HEK293 (cell line): ENCODE measurements around the gene NHLH1.

Experiments
- CTCF ChIA-PET: fragments of 350-600 bp; formaldehyde crosslinking; extraction: SDS; loops from one replicate; lab custom pipeline; 2021; ENCODE audit warnings: antibody characterized with exemption; lab: Yijun Ruan, JAX
- POLR2A ChIA-PET: fragments of 300-600 bp; formaldehyde crosslinking; extraction: SDS; loops from one replicate; lab custom pipeline; 2020; ENCODE audit warnings: antibody characterized with exemption, inconsistent platforms; lab: Yijun Ruan, JAX
- H3K27ac ChIP-seq: fragments of 200-500 bp; sonication (Bioruptor generic); 2 replicates; pipeline ENCODE4 v1.5.1; 2014; ENCODE audit warnings: low read depth, low read length, control low read depth, inconsistent platforms; ENCODE audit errors: extremely low read depth
- H3K36me3 ChIP-seq, 2 experiments: fragments of 200-500 bp in 1 of 2; sonication (Bioruptor generic) in 1 of 2; 1 replicate in 1 of 2; 2 replicates in 1 of 2; pipeline ENCODE4 v1.5.1; 2014 to 2017; ENCODE audit warnings: inconsistent platforms in 2 of 2, low read length in 2 of 2; ENCODE audit not compliant: control insufficient read depth in 2 of 2, insufficient read depth in 1 of 2
- H3K4me1 ChIP-seq: fragments of 200-500 bp; sonication (Bioruptor generic); 2 replicates; pipeline ENCODE4 v1.5.1; 2014; ENCODE audit warnings: mild to moderate bottlenecking, low read length, inconsistent platforms; ENCODE audit not compliant: control insufficient read depth, insufficient read depth
- H3K4me3 ChIP-seq: 2 replicates; pipeline ENCODE4 v1.5.1; 2011; ENCODE audit warnings: low read depth, mild to moderate bottlenecking, control low read depth, low read length, moderate library complexity
- H3K9me3 ChIP-seq: fragments of 200-500 bp; sonication (Bioruptor generic); 2 replicates; pipeline ENCODE4 v1.5.1; 2014; ENCODE audit warnings: low read depth, low read length, inconsistent platforms; ENCODE audit not compliant: control insufficient read depth, insufficient read depth
- CTCF ChIP-seq: fragments of 450-650 bp; formaldehyde crosslinking; IDR thresholded peaks from 2 replicates; pipeline ENCODE4 v1.5.1; 2016; ENCODE audit warnings: missing biosample characterization, missing genetic modification characterization
- KLF8 ChIP-seq: fragments of 450-650 bp; formaldehyde crosslinking; IDR thresholded peaks from 2 replicates; pipeline ENCODE4 v1.5.1; 2016; ENCODE audit warnings: missing biosample characterization, missing genetic modification characterization
- PRDM1 ChIP-seq: fragments of 450-650 bp; formaldehyde crosslinking; IDR thresholded peaks from 2 replicates; pipeline ENCODE4; 2016; ENCODE audit warnings: missing biosample characterization, missing genetic modification characterization
- REST ChIP-seq: fragments of 450-650 bp; formaldehyde crosslinking; IDR thresholded peaks from 2 replicates; pipeline ENCODE4 v1.5.1; 2016; ENCODE audit warnings: missing biosample characterization, missing genetic modification characterization
- ZBTB26 ChIP-seq: fragments of 450-650 bp; formaldehyde crosslinking; optimal IDR thresholded peaks from 2 replicates; pipeline ENCODE3; 2016; ENCODE audit warnings: missing biosample characterization, mild to moderate bottlenecking, missing genetic modification characterization
- ZNF10 ChIP-seq: fragments of 450-650 bp; formaldehyde crosslinking; IDR thresholded peaks from 2 replicates; pipeline ENCODE4 v1.5.1; 2017; ENCODE audit warnings: missing biosample characterization, missing genetic modification characterization
- ZNF155 ChIP-seq: fragments of 450-650 bp; formaldehyde crosslinking; IDR thresholded peaks from 2 replicates; pipeline ENCODE4 v1.5.1; 2016; ENCODE audit warnings: missing biosample characterization, missing genetic modification characterization
- ZNF19 ChIP-seq: fragments of 450-650 bp; formaldehyde crosslinking; IDR thresholded peaks from 2 replicates; pipeline ENCODE4; 2016; ENCODE audit warnings: missing biosample characterization, missing genetic modification characterization, low read depth
- ZNF24 ChIP-seq: fragments of 450-650 bp; formaldehyde crosslinking; IDR thresholded peaks from 2 replicates; pipeline ENCODE4 v1.5.1; 2016; ENCODE audit warnings: missing biosample characterization, missing genetic modification characterization
- ZNF398 ChIP-seq: fragments of 450-650 bp; formaldehyde crosslinking; IDR thresholded peaks from 2 replicates; pipeline ENCODE4 v1.5.1; 2017; ENCODE audit warnings: missing biosample characterization, missing genetic modification characterization
- ZNF416 ChIP-seq: fragments of 450-650 bp; formaldehyde crosslinking; IDR thresholded peaks from 2 replicates; pipeline ENCODE4 v1.5.1; 2016; ENCODE audit warnings: missing biosample characterization, missing genetic modification characterization
- ZNF626 ChIP-seq: fragments of 450-650 bp; sonication (Bioruptor Pico); formaldehyde crosslinking; IDR thresholded peaks from 2 replicates; pipeline ENCODE4 v1.5.1; 2018; ENCODE audit warnings: missing biosample characterization, missing genetic modification characterization, inconsistent platforms
- ZNF654 ChIP-seq: fragments of 450-650 bp; formaldehyde crosslinking; IDR thresholded peaks from 2 replicates; pipeline ENCODE4 v1.5.1; 2016; ENCODE audit warnings: low read depth, missing biosample characterization, missing genetic modification characterization
- ZNF660 ChIP-seq: fragments of 450-650 bp; IDR thresholded peaks from 2 replicates; pipeline ENCODE4 v1.5.1; 2018; ENCODE audit warnings: missing biosample characterization, mild to moderate bottlenecking, missing genetic modification characterization
- ZNF747 ChIP-seq: fragments of 450-650 bp; formaldehyde crosslinking; IDR thresholded peaks from 2 replicates; pipeline ENCODE4 v1.5.1; 2016; ENCODE audit warnings: missing biosample characterization, missing genetic modification characterization
- ZNF830 ChIP-seq: fragments of 450-650 bp; IDR thresholded peaks from 2 replicates; pipeline ENCODE4 v1.5.0; 2018; ENCODE audit warnings: missing biosample characterization, missing genetic modification characterization, low read depth, mild to moderate bottlenecking, moderate library complexity

Gene NHLH1

GRCh38 chr1:160414881-160415280 is 48.0 kb downstream of the NHLH1 start (continued):
- TF ChIP-seq REST (no peak), ZNF24 (tag by site-specific recombination) (no peak), KLF8 (tag by site-specific recombination) (no peak), ZNF155 (tag by site-specific recombination) (no peak), ZNF626 (no peak)

GRCh38 chr1:160415696-160416290 is 48.9 kb downstream of the NHLH1 start:
- Histone ChIP-seq H3K4me1 (no peaks in the 10 kb centered on the region), H3K9me3 (no peaks in the 10 kb centered on the region), H3K36me3 (peaks cover 0 to 41% of the 10 kb centered on the region in 2 experiments; a peak in 1 of 3 replicates), H3K4me3 (no peak overlapping the region), H3K27ac (no peak overlapping the region)
- POLR2A ChIA-PET: no interaction called here
- CTCF ChIA-PET: interaction anchor here (0.5 to 5.0 kb wide), 13 partner anchors 8 to 314 kb away, joined by 3 to 49 read pairs (median 4); no protein-coding TSS in a partner anchor
- no peak for TF ChIP-seq REST

GRCh38 chr1:160416369-160416768 is 49.5 kb downstream of the NHLH1 start:
- Histone ChIP-seq H3K4me3 (no peak overlapping the region), H3K36me3 (peaks cover 0 to 47% of the 10 kb centered on the region in 2 experiments; a peak in 1 of 3 replicates), H3K9me3 (no peaks in the 10 kb centered on the region), H3K27ac (no peak overlapping the region), H3K4me1 (no peaks in the 10 kb centered on the region)
- ChIA-PET CTCF (interaction anchor here (0.5 to 5.0 kb wide), 14 partner anchors 8 to 319 kb away, joined by 3 to 49 read pairs (median 4); no protein-coding TSS in a partner anchor), POLR2A (no interaction called here)
- TF ChIP-seq ZNF660 (tag by site-specific recombination): no peak
- peak; percentile 32; the same call in 1 of the 2 replicates for TF ChIP-seq PRDM1
- peak; percentile 77 for TF ChIP-seq CTCF (tag by site-specific recombination)
- peak; percentile 48 for TF ChIP-seq ZNF654 (tag by site-specific recombination)

- peaks cover 0 to 63% of the 10 kb centered on the region in 2 experiments; a peak in 1 of 3 replicates for H3K36me3 ChIP-seq
- no peak overlapping the region for H3K27ac ChIP-seq
- ChIA-PET CTCF (interaction anchor here (0.7 to 5.0 kb wide), 6 partner anchors 10 to 186 kb away, joined by 3 to 49 read pairs (median 4); no protein-coding TSS in a partner anchor), POLR2A (interaction anchor here (1.1 kb wide), 1 partner anchor 10 kb away, joined by 4 read pairs; no protein-coding TSS in a partner anchor)
- no peaks in the 10 kb centered on the region for H3K9me3 ChIP-seq
- no peaks in the 10 kb centered on the region for H3K4me1 ChIP-seq
- H3K4me3 ChIP-seq: no peak overlapping the region
- TF ChIP-seq PRDM1 (no peak), ZBTB26 (no peak), ZNF398 (tag by site-specific recombination) (no peak), ZNF416 (tag by site-specific recombination) (no peak), ZNF19 (tag by site-specific recombination) (no peak), ZNF830 (tag by site-specific recombination) (no peak), ZNF747 (no peak), ZNF10 (tag by site-specific recombination) (no peak)
Observed at GRCh38 chr1:160418483-160418882, 51.6 kb downstream of the NHLH1 start.
